GM19452 (cell line): ENCODE measurements around the gene ARPP19.
"Not testable (repeated sequence)": the region's sequence is repeated elsewhere in the genome, so short reads cannot be mapped to it uniquely, and the experiment has no call there.

Experiments used
- ATAC-seq: cut with Tn5 transposase; IDR thresholded peaks from one replicate; pipeline ENCODE4 v1.9.1; 2021; ENCODE audit not compliant: unreplicated experiment

ARPP19 gene

GRCh38 chr15:52551762-52552161 lies 17.1 kb downstream of the ARPP19 start:
- no peak for ATAC-seq

GRCh38 chr15:52551186-52551585 lies 17.6 kb downstream of the ARPP19 start:
- ATAC-seq = not testable (repeated sequence)

GRCh38 chr15:52546031-52546751 lies 22.6 kb downstream of the ARPP19 start:
- ATAC-seq = no peak

GRCh38 chr15:52540374-52541012 lies 28.3 kb downstream of the ARPP19 start:
- no peak for ATAC-seq

GRCh38 chr15:52537459-52537858 lies 31.4 kb downstream of the ARPP19 start:
- ATAC-seq = no peak

- ATAC-seq = no peak
Measured at GRCh38 chr15:52532427-52532826, 36.4 kb downstream of the ARPP19 start.

GRCh38 chr15:52529940-52530339 lies 38.9 kb downstream of the ARPP19 start:
- no peak for ATAC-seq

- ATAC-seq = no peak
Measured at GRCh38 chr15:52529341-52529924, 39.4 kb downstream of the ARPP19 start.

- ATAC-seq = peak; percentile 89
Measured at GRCh38 chr15:52528564-52529340, 40.1 kb downstream of the ARPP19 start, which contains the start of gene MYO5A. MYO5A (minus strand) TSS chr15:52528880; CDS start chr15:52528806, 74 bp downstream.

- no peak for ATAC-seq
Measured at GRCh38 chr15:52527911-52528563, 40.8 kb downstream of the ARPP19 start.

- no peak for ATAC-seq
Measured at GRCh38 chr15:52527196-52527910, 41.5 kb downstream of the ARPP19 start.

- no peak for ATAC-seq
Measured at GRCh38 chr15:52524223-52525136, 44.4 kb downstream of the ARPP19 start.

- no peak for ATAC-seq
Measured at GRCh38 chr15:52523647-52524046, 45.2 kb downstream of the ARPP19 start.

GRCh38 chr15:52523192-52523591 lies 45.6 kb downstream of the ARPP19 start:
- no peak for ATAC-seq

- no peak for ATAC-seq
Measured at GRCh38 chr15:52521682-52522081, 47.1 kb downstream of the ARPP19 start.

- ATAC-seq = no peak
Measured at GRCh38 chr15:52520421-52520820, 48.4 kb downstream of the ARPP19 start.

GRCh38 chr15:52518487-52519371 lies 50.1 kb downstream of the ARPP19 start:
- no peak for ATAC-seq

- no peak for ATAC-seq
Measured at GRCh38 chr15:52517014-52517413, 51.8 kb downstream of the ARPP19 start.
